Limb (tissue), 2 donors: ENCODE results near the gene CHCHD1.
"Not testable (repeated sequence)": the region's sequence is repeated elsewhere in the genome, so short reads cannot be mapped to it uniquely, and the experiment has no call there.

Source experiments
- DNase-seq, 2 donors: peaks; one replicate each; pipeline ENCODE4 v3.0.0-alpha.2; 2016; ENCODE audit errors: extremely low spot score in 2 of 2

Gene CHCHD1

DNA sequence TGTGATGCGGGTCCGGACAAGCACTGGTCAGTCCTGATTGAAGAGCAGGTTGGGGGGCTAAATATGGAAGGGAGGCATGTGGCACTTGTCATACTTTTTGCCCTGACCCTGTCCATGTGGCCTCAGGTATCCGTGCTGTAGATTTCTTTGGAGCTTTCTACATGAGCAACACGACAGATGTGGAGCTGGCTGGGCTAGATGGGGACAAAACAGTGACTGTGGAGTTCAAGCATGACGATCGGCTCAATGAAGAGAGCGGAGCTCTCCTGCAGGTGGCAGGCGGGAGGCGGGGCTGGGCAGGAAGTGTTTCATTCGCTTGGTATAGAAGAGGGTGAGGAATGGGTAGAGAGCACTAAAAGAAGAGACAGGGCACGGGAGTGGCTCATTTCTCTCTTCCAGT is 13.0 kb upstream of the CHCHD1 start:
- DNase-seq, result no peak

DNA sequence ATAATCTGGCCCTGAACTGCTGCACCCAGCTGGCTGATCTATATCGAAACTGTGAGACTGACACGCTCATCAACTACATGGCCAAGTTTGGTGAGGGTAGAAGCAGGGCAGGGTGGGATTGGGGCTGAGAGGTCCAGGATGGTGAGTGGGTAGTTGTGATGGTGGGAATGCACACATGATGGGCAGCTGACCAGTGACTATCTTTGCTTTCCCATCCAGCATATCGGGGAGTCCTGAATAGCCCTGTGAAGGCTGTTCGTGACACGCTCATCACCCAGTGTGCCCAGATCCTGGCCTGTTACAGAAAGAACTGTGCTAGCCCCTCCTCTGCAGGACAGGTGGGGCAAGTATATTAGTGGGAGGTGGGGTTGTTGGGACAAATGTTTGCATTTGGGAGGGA is 12.5 kb upstream of the CHCHD1 start:
- DNase-seq, result no peak

- no peak for DNase-seq
These were observed 10.0 kb upstream of the CHCHD1 start for GRCh38 chr10:73771722-73772280.

DNA sequence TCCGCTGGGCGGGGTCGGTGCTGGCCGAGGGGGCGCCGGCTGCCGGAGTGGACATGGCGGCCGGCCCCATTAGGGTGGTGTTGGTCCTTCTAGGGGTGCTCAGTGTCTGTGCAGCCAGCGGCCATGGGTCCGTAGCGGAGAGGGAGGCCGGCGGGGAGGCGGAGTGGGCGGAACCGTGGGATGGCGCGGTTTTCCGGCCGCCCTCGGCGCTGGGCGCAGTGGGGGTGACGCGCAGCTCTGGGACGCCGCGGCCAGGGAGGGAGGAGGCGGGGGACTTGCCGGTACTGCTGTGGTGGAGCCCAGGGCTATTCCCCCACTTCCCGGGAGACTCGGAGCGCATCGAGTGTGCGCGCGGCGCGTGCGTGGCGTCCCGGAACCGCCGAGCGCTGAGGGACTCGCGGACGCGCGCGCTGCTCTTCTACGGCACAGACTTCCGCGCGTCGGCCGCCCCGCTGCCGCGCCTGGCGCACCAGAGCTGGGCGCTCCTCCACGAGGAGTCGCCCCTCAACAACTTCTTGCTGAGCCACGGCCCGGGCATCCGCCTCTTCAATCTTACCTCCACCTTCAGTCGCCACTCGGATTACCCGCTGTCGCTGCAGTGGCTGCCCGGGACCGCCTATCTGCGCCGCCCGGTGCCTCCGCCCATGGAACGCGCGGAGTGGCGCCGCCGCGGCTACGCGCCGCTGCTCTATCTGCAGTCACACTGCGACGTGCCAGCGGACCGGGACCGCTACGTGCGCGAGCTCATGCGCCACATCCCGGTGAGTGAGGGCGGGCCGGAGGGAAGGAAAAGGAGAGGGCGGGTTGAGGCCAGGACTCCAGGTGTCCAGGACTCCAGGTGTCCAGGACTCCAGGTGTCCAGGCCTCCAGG is 9.3 kb upstream of the CHCHD1 start:
- peak; percentile 84 to 91 for DNase-seq

GRCh38 chr10:73773152-73773879 is 8.5 kb upstream of the CHCHD1 start:
- no peak for DNase-seq

- DNase-seq, result no peak
These were observed 7.2 kb upstream of the CHCHD1 start for GRCh38 chr10:73774637-73775036.

DNA sequence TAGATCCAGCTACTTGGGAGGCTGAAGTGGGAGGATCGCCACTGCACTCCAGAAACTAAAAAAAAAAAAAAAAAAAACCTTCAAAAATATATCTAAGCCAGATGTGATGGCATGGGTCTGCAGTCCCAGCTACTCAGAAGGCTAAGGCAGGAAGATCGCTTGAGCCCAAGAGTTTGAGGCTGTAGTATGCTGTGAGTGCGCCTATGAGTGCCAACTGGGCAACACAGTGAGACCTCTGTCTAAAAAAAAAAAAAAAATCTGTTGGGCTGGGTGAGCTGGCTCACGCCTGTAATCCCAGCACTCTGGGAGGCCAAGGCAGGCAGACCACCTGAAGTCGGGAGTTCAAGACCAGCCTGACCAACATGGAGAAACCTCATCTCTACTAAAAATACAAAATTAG is 2.8 kb upstream of the CHCHD1 start:
- DNase-seq, result no peak

GRCh38 chr10:73779539-73780197 is 2.2 kb upstream of the CHCHD1 start:
- no peak for DNase-seq

- DNase-seq, result no peak
These were observed 1.5 kb upstream of the CHCHD1 start for GRCh38 chr10:73780301-73780700.

DNA sequence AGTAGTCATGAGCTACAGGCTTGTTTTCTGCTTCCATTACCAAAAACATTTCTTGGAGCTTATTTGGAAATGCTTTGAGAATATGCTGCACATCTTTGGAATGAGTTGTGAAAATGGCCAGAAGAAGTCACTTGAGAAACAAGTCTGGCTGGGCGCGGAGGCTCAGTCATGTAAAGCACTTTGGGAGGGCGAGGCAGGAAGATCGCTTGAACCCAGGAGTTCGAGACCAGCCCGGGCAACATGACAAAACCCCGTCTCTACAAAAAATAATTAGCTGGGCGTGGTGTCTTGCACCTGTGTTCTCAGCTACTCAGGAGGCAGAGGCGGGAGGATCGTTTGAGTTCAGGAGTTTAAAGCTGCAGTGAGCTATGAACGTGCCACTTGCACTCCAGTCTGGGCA is 882 bp upstream of the CHCHD1 start:
- DNase-seq, result no peak

DNA sequence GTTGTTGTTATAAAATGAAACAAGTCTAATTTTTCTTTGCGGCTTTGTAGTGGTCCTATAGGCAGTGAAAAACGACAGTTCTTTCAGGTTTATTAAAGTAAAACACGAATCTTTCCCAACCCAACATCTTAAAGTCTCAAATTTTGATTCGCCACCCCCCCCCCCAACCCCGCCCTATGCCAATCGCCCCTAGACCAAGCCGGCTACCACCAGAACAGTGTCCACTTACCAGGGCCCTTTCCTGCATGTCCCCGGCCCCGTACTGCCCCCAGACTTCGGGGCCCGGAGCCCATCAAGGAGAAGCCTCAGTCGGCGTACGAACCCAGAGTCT is 335 bp upstream of the CHCHD1 start:
- no peak for DNase-seq

DNA sequence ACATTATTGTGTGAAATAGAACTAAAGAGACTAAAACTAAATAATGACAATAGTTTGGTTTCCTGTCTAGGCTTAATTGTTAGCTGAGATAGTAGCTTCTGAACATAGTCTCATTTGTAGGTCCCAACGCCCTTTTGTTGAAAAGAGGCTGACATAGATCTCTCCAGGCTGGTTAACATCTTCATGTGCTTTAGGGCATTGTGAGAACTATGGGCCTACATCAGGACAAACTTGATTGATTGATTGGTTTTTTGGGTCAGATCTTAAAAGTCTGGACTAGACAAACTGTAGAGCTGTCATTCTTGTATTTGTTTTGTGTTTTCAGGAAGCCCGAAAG is 869 bp downstream of the CHCHD1 start:
- no peak for DNase-seq

GRCh38 chr10:73785211-73785720 is 3.4 kb downstream of the CHCHD1 start, which contains the start of gene ZSWIM8:
Gene ZSWIM8, plus strand, starts transcription at chr10:73785606. Its CDS starts 273 bp downstream, at chr10:73785879.
- DNase-seq, result peak; percentile 92 to 95

DNA sequence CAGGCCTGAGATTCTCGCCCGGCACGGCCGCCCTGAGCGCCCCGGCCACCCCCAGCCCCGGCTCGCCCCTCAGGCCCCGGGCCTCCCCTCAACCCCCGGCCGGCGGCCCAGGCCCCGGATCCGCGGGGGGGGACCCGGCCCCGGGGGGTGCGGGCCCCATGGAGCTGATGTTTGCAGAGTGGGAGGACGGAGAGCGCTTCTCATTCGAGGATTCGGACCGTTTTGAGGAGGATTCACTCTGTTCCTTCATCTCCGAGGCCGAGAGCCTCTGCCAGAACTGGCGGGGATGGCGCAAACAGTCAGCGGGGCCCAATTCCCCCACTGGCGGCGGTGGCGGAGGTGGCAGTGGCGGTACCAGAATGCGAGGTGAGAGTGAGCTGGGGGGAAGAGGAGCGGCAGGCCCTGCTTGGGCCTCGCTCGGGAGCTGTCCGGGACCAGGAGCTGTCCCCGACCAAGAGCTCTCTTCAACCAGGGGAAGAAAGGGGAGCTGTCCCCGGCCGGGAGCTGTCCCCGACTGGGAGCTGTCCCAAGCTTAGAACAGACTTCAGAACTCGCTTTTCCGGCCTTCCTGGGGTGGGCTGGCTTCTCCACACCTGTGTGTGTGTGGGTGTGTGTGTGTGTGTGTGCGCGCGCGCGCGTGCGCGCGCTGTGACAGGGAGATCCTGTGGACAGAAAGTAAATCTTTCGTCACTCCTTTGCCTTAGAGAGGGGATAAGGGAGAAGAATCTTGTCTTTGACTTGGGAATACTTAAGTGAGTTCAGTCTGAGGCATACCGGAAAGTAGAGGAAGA is 4.1 kb downstream of the CHCHD1 start:
- no peak for DNase-seq

DNA sequence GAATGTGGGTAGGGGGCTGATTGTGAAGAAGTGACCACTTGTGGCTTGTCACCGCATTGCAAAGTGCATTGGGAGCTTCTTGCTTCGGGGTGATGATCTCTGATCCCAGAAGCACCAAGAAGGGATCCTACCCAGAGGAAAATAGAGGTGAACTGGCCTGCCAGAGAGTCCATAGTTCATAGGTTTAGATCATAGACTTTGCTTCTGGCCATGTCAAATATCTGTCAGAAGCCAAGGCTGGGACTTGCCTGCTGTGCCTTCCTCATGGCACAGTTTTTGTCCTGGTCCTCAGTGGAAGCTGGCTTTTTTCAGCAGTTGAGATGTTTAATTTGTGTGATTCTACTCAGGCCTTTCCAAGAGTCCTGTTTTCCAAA is 4.7 kb downstream of the CHCHD1 start:
- DNase-seq, result no peak

- not testable (repeated sequence) for DNase-seq
These were observed 5.4 kb downstream of the CHCHD1 start for GRCh38 chr10:73787031-73787800.

DNA sequence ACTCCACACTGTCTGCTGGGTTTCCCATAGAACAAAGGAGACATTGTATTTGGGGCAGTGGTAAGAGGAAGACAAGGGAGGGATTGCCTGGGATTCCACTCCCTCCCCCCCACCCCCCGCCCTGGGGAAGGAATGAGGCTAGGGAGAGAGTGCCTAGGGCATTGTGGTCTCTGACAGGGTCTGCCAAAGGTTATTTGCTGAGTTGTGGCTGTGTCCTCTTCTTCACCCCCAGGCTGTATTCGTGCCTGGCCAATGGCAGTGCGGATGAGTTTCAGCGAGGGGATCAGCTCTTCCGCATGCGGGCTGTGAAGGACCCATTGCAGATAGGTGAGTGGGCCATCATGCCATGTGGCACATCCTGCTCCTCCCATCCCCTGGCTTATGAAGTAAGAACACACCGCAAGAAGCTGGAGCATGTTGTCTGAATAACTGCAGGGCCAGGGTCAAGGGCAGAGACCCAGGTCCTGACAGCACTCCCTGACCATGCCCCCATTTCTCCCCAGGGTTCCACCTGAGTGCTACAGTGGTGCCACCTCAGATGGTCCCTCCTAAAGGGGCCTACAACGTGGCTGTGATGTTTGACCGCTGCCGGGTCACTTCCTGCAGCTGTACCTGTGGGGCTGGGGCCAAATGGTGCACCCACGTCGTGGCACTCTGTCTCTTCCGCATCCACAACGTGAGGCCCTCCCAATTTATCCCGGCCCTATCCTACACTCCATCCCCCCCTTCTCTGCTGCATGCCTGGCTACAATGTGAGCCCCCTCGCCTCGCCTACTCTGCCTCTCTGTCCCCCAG is 7.2 kb downstream of the CHCHD1 start:
- DNase-seq, result no peak

DNA sequence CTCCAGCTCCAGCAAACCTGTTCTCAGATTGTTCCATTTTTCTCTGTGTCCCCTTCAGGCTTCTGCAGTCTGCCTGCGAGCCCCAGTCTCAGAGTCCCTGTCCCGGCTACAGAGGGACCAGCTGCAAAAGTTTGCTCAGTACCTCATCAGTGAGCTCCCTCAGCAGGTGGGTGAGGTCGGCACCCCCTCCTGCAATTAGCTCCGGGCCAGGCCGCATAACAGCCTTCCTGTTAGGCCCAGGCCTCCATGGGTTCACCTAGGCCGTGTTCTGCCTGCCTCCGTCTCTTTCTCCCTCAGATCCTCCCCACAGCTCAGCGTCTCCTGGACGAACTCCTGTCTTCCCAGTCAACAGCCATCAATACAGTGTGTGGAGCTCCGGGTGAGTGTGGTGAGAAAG is 7.8 kb downstream of the CHCHD1 start:
- DNase-seq, result no peak

DNA sequence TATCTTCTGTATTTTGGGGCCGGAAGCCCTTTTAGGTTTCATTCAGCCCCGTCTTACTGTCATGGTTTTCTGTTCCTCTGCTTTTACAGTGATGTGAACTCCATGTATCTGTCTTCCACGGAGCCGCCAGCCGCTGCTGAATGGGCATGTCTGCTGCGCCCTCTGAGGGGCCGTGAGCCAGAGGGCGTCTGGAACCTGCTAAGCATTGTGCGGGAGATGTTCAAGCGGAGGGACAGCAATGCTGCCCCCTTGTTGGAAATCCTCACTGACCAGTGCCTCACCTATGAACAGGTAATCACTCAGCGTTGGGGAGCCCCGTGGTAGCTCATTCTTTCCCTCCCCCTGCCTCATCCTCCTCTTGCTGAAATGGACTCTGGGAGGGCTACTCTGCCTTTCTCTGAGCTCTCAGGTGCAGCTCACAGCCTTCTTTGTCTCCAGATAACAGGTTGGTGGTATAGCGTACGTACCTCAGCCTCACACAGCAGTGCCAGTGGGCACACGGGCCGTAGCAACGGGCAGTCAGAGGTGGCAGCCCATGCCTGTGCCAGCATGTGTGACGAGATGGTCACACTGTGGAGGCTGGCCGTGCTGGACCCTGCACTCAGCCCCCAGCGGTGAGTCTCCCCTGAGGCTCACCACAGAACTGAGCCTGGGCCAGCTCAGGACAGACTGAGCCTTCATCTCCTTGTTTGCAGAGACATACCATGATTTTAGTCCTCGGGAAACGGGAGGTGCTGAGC is 9.2 kb downstream of the CHCHD1 start:
- DNase-seq, result no peak
